Measurements from ENCODE around the gene LYPLA2. TPM values are rescaled to one million over a fixed set of nuclear protein-coding genes. Genes with fewer than 3 reads are reported as not detected.

Gene LYPLA2
- total and polyA plus RNA-seq, 2 of the 8 experiments (the other 6 are each of a cell fraction or from before 2014, with no cell fraction given): 138 to 211 TPM

GRCh38 chr1:23816361-23816760 lies 25.4 kb downstream of the LYPLA2 start (continued):
- TF ChIP-seq CHD7 (IDR thresholded peaks at IDR 0.05; ENCODE audit: insufficient replicate concordance, low read length) (no peak), TCF12 (IDR thresholded peaks at IDR 0.05; ENCODE audit: low read depth, low read length) (no peak), CBX5 (IDR thresholded peaks at IDR 0.05; ENCODE audit: low read depth, low read length) (no peak), POLR2AphosphoS5 (IDR thresholded peaks at IDR 0.05; ENCODE audit: low read depth, low read length) (no peak), CREB1 (IDR thresholded peaks at IDR 0.05) (no peak), TBP (IDR thresholded peaks at IDR 0.05; ENCODE audit: low read depth, low read length) (no peak), SP1 (IDR thresholded peaks at IDR 0.05; ENCODE audit: low read depth, low read length) (no peak)

Measured in H1 (cell line).